HuH-7 (cell line): ENCODE data around the gene P2RX1.

Source experiments
- DNase-seq: peaks from one replicate; pipeline ENCODE4 v3.0.0; 2011; ENCODE audit warnings: low spot score

The P2RX1 gene

DNA sequence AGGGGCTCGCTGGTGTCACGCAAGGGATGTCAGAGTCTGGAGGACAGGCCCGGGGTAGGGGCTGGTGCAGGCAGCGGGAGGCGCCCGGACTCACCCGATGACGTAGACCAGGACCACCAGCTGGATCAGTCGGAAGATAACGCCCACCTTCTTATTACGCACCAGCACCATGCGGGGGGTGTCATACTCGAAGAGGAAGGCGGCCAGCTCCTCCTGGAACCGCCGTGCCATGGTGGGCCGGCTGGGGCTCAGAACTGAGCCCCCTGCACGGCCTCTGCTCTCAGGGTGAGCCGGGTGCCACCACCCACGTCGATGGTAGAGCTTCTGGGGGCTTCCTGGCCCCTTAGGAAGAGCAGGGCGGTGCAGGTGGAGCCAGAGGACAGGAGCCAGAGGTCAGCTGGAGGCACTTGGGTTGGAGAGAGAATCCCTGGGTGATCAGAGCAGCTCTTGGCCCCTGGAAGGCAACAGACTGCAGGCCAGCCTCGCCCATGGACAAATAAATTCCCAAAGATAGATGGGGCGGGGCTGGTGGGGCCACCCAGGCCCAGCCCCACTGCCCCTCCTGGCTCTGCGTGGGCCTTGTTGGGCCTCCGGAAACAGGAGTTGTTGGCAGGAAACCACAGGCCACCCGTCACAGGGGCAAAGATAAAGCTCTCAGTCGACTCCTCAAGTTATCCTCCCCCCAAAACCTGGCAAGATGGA, at the start of gene P2RX1:
Gene P2RX1 (minus strand): TSS at position 471 of the 702 bp plus-strand sequence. CDS start 240 bp downstream, at position 231.
- no peak for DNase-seq

DNA sequence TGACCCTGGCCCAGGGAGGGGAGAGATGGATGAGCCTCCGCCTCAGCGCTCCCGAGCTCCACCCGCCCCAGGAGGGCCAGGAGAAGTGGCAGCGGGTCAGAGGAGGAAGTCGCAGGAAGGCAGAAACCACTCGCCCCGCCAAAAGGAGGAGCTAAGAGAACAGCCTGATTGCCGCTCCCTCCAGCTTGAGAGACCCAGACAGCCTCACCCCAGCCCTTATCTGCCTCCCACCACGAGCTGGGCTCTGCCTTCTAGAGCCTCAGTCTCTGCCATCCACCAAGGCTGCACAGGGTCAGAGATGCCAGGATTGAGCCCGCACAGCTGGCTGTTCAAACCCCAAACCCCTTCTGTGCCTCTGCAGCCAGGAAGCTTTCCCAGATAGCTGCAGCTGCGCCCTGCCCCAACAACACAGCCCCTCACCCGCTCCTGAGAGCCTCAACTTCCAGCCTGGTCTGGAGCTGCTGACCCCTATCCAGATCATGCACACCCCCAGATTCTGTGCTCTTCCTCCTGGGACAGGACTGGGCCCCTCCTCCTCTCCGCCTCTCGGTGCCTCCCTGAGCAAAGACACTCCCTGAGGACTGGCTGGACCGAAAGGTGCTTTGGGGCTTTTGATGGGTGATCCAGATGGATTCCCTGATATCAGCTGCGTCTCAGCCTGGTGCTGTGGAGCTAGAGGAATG, 49.0 kb upstream of the P2RX1 start:
- DNase-seq = peak; percentile 73

DNA sequence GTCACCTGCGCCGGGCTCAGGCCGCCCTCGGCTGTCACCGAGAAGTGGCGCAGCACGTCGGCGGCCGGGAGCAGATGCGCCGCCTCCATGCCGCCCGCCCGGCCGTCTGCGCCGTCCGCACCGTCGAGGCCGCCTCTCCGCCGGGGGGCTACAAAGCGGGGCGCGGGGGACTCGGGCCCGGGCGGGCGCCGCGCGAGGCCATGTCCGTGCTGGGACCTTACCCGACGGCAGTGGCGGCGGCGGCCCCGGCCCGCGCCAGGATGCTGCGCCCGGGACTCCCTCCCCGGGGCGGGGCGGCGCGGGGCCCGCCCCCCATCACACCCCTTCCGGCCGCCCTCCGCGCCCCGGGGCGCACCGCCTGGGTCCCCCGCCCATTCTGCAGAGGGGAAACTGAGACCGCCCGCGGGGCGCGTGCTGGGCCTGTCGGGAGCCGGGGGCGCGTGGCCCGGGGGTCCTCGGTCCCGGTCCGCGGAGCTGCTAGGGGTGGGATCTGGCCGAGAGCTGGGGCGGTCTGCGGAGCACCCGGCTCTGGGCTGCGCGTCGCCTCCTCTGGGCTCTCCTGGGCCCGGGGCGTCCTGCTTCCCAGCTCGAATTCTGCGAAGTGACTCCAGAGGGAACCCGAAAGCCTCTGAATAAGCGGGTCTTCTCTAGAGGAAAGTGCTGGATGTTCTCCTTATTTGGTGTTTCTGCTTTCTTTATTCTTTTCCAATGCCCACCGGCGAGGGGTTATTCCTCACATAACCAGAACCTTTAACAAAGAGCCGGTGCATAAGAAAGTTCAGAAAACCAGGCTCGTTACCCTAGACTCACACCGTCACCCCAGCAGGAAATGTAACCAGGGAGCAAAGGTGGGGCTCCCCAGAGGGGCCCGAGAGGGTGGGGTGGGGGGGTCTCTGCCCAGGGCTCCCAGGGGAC, 48.2 kb upstream of the P2RX1 start, which contains the start of gene ATP2A3:
Gene ATP2A3 (minus strand): TSS at position 235 of the 915 bp plus-strand sequence. CDS start 146 bp downstream, at position 89.
- peak; percentile 47 for DNase-seq

DNA sequence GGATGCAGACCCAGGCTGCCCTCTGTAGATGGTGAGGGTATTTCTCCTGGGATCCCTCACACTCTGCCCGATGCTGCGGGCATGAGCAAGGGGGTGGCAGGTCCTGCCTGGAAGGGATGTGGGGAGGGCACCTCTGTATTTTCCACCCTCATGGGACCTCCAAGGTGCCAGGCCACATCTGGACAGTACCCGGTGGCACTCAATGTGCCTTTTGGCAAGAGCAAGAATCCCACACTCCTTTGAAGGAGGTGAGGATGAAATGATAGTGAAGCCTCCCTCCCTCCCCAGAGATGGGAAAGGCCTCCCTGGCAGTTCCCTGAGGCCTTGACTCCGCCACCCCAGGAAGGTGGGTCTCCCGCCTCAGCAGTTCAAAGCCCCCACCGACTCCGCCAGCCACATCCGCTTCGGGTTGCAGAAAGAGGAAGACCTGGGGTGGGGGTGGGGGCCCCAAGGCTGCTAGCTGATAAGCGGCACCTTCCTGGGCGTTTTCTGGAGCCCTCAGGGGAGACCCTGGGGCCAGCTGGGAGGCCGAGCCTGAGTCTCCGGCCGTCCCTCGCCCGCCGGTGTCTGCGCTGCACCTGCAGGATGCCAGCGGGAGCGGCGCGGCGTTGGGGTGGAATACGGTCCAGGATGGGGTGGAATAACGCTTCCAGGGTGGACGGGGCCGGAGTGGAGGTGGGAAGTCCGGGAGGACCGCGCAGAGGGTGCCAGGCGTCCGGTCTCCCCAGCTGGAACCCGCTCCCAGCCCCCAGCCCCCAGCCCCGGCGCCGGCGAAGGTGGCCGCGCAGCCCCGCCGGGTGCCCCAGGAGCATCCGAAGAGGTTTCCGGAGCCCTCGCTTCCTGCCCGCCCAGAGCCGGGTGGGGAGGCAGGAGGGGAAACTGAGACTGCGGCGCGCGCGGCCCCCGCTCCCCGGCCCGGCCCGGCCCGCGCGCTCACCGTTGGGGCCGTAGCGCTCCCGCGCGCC, 47.3 kb upstream of the P2RX1 start:
- no peak for DNase-seq

DNA sequence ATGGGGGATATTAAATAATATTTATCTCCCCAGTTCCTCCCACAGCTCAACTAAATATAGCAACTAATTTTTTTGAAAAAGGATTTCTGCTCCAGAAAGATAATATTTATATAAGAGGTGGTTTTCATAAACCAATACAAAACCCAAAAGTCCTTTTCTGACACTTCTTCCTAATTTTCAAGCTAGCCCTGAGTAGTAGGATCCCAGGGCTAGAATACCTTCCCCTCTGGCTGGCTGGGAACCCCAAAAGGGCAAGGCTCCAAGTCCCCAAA, 46.6 kb upstream of the P2RX1 start:
- no peak for DNase-seq

DNA sequence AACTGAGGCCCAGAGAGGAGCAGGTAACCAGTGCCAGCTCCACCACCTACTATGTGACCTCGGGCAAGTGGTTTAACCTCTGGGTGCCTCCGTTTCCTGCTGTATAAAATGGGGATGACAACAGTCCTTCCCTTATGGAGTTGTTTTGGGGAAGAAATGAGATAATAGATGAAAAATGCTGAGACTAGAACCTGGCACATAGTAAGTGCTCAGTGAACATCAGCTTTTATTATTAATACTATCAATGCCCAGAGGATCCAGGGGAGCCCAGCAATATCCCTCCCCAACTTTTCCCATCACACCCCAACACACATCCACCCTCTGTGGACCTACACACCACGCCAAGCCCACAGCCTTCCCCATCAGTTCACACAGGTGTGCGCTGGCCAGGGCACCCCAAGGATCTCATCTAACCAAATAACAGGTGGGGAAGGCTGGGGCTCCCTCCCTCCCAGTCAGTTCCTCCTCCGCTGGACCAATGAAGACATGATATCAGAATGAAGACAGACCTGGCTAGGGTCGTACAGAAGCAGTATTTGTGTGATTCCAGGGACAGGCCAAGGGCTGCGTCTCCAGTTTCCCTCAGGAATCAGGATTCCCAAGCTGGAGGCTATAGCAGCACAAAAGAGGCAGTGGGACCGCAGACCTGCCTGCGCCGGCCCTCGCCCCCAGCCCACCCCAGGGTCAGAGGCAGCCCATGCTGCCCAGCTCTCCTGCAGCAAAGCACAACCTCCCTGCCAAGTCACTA, 46.1 kb upstream of the P2RX1 start:
- no peak for DNase-seq

DNA sequence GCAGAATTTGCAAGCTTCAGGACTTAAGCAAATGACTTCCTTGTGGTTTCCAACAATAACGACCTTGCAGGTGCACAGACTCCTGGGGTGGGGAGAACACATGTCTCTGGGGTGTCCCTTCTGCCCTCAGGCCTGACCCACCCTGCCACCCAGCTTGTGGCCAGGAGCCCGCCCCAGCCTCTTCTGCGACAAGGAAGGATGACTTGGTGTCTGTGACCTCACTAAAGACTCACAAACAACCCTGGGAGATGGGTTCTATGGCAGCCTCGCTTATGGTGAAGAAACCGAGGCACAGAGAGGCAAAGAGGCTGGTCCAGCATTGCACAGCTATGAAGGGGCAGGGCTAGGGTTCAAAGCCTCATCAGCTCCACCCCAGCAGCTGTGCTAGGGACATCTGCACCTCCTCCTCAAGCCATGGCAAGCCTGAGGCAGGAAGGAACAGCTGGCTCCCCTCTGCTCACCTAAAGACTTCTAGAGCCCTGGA, 45.3 kb upstream of the P2RX1 start:
- no peak for DNase-seq

DNA sequence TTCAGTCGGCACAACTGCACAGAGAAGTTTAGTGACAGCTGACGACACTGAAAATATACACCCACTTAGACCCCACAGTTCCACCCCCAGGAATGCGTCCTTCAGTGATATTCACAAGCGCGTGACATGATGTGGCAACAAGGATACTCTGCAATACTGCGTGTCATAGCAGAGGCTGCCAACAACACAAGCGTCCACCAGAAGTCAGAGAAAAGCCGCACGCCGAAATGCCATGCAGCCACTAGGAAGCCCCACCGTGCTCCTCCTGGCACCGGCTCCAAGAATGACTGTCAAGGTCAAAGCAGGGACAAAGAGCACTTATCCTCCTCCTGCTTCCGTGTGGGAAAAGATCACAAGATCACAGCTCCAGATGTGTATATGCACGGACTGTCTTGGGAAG, 44.5 kb upstream of the P2RX1 start:
- no peak for DNase-seq

DNA sequence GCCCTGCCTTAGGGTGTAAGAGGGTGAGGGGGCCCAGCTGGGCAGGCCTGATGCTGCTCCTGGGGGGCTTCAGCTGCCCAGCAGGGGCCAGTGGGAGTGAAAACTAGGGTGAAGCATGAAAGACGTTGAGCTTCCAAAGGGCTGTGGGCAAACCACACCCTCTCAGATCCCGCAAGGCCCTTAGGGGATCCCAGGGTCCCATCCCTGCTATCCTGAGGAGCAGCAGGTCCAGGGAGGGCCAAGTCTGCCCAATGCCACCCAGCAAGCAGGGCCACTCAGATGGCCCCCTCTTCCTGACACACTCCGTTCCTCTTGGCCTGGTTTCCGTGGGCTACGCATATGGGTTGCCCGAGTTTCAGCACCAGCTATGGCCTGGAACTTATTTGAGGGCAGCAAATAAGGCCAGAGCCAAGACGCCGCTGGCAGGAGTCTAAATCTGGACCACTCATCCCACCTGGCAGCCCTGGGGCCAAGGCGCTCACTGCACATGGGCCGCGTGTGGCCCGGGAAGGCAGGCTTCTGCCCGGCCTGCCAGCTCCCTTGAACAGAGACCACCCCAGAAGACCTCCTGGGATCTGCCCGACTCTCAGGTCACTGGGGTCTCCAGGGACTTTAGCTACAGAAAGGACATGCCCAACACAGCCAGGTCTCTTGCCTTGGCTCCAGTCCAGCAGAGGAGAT, 43.8 kb upstream of the P2RX1 start:
- DNase-seq = no peak

DNA sequence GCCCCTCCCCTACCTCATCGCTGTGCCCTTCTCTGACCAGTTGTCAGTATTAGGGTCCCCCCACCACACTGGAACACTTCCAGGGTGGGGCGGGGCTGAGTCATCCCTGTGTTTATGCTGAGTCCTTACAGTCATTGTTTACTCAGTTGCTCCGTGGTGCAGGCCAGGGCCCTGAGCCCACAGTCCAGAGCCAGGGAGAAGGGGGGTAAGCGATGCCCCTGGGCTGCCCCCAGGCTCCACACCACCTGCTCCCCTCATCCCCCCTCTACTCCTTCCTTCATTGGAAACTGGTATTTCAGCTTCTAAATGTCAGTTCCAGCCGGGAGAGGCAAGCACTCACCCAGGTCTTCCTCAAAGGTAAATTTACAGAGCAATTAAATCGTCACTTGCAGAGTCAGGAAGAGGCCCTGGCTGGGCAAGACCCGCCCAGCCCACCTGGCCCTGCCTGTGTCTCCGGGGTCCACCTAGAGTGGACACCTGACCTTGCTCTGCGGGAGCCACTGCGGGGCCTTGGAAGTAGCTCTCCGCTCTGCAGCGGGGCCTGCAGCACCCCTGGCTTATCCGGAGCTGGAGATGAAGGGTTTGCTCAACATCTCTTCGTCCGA, 43.1 kb upstream of the P2RX1 start:
- no peak for DNase-seq

DNA sequence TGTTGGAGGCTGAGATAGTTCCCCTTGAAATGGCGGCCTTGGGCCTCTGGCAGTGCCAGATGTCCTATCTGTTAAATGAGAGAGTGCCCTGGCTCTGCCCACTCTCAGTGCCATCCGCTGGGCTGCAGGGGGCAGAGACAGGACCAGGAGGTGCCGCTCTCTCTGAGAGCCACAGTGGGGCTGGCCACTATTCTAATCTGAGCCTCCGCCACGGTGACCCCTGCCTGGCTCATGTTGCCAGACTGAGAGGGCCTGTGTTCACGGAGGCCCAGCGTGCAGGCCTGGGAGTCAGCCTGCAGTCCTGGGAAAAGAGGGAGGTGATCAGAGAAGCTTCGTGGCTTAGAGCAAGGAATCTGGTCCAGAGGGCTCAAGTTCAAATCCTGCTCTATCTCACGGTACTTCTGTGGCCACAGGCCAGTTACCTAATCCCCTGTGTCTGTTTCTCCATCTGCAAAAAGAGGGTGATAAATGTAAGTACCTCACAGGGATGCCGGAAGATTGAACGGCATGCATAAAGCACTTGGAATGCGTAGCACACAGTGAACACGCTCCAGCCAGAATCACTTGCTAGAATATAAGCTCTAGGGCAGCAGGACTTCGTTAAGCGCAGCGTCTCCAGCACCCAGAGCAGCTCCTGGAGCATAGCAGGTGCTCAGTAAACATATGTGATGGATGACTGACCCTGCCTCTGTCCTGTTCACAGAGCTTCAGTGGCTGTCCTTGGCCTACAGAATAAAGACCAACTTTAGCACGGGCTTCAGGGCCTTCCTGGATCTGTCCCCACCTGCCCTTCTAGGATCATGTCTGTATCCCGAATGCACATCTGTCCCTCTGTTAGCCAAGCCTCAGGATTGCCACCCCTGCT, 41.7 kb upstream of the P2RX1 start:
- no peak for DNase-seq

DNA sequence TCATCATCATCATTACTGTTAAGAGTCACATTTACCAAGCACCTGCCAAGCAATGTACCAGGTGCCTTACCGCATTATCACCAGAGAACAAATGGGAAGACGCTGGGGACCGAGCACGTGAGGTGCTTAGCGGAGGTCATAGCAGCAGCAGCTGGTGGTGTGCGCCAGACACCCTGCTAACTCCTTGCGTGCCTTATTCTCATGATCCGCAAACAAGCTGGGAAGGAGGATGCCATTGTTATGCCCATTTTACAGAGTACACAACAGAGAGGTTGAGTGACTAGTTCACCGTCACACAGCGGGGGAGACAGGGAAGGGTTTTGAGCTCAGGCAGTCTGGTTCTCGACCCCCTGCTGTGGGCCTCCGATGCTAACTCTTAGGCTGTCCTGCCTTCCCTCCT, 40.7 kb upstream of the P2RX1 start:
- DNase-seq = no peak

DNA sequence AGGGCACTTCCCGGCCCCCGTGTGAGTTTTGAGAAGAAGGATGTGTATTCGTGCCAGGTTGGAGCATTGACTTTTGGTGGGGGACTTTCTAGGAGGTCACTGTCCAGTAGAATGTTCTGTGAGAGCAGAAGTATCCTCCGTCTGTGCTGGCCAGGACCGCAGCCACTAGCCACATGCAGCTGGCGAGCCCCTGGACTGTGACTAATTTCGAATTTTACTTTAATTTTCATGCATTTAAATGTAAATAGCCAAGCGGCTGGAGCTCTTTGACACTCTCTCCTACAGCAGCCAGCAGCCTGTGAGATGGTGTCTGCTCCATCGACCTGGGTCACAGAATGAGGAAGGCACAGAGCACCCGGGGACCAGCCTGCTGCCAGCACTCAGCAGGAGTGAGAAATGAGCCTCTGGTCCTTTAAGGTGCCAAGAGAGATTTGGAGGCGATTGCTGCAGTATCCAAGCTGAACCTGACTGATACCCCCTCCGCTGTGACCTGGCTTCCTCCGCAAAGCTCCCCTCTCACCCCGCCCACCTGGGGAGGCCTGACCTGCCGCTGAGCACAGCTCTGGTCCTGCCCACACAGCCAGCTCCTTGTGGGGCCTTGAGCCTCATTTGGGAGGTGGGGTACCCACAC, 40.2 kb upstream of the P2RX1 start:
- DNase-seq = no peak

DNA sequence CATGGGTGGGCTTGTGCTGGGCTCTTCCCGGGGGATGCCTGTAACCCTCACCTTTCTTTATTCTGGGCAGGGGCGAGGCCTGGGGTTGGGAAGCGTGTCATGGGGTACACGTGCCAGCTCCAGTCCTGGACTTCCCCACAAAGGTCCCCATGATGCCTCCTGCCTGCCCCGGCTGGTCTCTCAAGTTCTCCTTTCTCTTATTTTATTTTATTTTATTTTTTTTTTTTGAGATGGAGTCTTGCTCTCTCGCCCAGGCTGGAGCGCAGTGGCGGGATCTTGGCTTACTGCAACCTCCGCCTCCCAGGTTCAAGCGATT, 39.4 kb upstream of the P2RX1 start:
- no peak for DNase-seq

DNA sequence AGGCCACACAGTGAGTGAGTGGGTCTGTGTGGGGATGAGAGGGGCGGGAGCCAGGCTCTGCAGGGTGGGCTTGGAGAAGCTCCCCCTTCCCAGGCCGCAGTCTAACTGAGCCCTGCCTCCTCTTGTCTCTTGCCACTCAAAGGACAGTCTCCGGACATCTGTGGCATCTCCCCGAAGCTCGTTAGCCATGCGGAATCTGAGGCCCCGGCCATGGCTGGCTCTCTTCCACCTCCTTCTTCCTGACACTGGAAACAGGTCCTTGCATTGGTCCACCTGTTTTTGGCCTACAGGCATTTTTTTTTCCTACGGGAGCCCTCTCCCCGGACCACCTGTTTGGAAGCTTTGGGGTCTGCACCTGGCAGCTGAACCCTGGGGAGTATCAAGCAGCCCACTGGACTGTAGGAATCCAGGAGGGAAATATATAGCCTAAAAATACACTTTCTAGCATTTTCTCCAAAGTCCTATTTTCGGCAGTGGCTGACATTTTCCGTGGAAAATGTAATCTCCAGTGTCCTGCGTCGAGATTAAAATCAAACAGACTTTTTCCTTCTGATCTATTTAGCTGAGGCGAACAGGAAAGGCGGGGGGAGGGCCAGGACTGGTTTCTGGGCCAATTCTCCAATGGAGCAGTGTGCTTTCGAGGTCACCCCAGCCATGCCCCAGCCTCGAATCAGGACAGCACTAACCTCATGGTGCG, 38.9 kb upstream of the P2RX1 start:
- DNase-seq = no peak

DNA sequence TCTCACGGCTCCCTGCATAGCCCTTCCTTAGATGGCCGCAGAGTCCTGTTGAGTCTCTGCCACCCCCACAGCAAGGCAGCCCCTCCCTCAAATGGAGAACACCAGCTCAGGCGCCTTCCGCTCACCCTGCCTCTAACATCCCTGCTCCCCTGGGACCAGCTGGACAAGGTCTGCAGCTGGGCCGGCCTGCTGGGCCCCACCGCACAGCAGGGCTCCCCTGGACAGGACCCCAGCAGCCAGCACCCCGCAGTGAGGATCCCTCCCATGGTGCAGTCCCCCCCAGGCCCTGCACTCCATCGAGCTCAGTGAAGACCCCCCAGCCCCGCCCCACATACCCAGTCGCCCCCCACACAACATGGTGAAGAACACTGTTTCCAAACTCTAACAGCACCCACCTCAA, 37.8 kb upstream of the P2RX1 start:
- DNase-seq = no peak

DNA sequence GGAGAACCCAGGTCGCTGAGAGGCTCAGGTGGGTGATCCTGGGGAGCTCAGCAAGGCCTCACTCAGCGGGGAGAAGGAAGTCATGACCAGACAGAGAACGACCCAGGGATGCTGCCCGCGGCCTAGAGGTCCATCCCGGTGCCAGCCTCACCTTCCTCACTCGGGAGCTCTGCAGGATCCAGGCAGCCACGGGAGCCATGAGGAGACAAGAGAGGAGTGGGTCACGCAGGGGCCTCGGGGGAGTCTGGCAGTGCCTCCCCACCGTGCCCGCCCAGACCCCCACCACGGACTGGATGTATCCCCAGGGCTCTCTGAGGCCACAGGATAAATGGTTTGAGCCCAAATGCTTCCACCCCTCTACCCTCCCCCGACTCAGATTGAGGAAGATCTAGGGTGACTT, 37.3 kb upstream of the P2RX1 start:
- DNase-seq = no peak

DNA sequence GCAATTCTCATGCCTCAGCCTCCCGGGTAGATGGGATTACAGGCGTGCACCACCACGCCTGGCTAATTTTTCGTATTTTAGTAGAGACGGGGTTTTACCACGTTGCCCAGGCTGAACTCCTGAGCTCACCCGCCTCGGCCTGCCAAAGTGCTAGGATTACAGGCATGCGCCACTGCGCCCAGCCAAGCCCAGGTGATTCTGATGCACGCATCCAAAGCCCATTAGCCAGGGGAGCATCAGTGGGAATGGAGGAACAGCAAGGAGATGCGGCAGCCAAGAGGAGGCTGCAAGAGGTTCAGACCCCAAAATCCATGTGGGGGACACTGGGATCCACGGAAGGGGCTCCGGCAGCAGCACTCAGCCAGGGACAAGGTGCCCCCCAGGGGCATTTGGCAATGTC, 35.9 kb upstream of the P2RX1 start:
- no peak for DNase-seq
